GM19239 (cell line): Measurements from ENCODE around the gene SVEP1.
A peak's percentile ranks its signal among the peaks of the same experiment; 100 is the strongest.
"Not testable (repeated sequence)": the region's sequence is repeated elsewhere in the genome, so short reads cannot be mapped to it uniquely, and the experiment has no call there.

Experiments
- DNase-seq: peaks from one replicate; pipeline ENCODE4 v3.0.0; 2011; ENCODE audit warnings: low spot score; ENCODE audit not compliant: insufficient read length
- FAIRE-seq: peaks from 2 replicates; lab custom pipeline; 2011; peaks lifted over from hg19 to GRCh38; lab: Jason Lieb, UNC

The SVEP1 gene

DNA sequence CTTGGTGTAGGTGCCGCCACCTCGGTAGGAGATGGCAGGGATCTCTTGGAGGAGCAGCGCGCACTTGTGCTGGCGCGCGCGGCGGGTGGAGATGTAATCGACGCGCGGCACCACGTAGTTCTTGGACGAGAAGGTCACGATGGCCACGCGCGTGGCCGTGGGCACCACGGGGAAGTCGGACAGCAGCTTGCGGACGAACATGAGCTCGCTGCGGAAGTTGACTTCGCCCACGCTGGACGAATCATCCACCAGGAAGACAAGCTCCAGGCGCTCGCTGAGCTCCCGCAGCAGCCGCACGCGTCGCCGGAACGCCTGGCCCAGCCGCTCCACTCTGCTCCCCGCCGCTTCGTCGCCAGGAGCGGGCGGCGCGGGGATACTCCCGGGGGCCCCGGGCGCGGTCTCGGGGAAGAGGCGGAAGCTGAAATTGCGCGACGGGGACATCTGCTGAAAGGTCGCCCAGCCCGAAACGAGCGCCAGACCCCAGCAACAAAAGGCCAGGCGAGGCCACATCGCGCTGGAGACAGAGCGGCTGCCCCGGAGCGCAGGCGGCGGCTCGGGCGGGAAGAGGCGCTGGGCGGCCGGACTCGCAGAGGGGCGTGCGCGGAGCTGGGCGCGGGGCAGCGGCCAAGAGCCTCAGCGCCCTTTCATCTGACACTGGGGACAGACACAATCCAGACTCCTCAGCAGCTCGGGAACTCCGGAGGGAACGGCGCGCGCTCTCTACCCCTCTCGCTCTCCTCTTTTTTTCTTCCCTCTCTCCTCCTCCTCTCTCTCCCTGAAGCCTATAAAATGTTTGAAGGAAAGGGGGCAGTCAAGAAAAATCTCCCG lies at the start of gene SVEP1:
Gene SVEP1, minus strand, starts transcription at position 708 of the 828 bp plus-strand sequence. Its CDS starts 198 bp downstream, at position 510.
- FAIRE-seq (no peak), DNase-seq (no peak)

DNA sequence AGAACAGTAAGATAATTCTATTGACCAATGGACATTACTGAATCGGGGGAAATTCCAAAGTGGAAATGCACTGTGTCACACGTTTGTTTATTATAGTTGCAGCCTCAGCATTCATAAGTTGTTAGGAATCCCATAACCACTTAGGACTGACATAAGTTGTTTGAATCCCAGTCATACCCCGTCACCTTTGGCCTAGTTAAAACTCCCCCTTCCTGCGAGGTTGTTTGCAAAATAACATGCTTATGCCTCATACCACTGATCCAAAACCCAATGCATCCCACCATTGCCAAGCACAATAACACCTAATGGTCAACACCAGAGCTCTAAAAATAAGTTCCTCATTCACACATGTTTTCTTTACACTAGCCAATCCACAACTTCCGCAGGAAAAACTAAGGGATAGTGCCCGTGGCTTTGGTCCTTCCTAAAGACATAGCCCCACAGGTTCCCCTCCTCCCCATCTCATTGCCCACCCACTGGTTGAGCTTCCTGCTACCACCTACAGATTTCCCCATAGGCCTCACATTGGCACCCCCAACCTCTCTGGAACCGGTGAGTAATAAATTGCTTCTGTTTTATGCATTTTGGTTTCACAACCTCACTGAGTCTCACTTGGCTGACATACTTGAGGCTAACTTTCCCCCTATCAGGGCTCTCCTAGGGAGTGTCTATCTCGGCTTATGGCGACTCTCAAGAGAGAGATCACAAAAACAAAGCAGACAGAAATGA lies 46.7 kb upstream of the SVEP1 start:
- FAIRE-seq (no peak), DNase-seq (no peak)

DNA sequence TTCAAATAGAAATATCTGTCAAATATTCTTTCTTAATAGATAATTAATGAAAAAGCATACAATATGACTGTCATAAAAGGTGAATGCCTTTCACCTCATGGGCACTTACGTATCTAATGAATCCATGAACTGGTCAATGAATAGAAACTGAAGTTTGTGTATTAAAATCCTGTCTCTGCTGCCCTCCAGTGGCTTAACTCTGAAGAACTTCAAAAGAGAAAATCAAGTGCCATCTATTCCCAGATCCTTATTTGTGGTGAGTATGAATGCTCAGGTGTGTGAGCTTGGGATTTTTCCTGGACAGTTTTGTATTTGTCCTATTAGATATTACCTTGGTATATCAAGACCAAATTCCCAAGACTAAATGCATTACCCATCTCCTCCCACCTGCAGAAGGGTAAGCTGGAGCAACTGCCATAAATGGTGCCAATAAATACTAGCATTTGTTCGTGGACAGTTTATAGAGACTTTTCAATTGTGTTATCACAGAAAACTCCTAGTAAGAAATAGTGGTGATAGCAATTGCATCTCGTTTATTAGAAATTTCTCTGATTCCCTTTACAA lies 44.0 kb upstream of the SVEP1 start:
- peak; percentile 12 for DNase-seq
- FAIRE-seq = peak; percentile 87

GRCh38 chr9:110622368-110622767 lies 42.8 kb upstream of the SVEP1 start:
- FAIRE-seq (no peak), DNase-seq (no peak)

DNA sequence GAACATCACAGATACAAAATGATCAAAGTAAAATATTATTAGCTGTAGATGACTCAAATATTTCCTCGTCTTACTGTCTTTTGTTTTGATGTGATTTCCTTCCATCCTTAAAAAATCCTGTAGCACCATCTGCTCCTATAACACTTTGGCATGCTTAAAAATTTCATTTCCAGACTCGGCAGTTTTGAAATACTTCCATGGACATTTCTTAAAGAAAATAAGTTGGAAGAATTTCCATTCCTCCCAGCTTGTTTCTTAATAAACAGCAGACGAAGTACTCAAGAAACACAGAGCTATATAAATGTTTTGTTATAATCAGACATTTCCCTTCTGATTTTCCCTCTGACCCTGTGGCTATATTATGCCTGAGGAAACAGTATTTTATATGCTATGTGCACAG lies 41.2 kb upstream of the SVEP1 start:
- FAIRE-seq = no peak
- no peak for DNase-seq

- DNase-seq = no peak
- FAIRE-seq = no peak
Measured at GRCh38 chr9:110619831-110620230, 40.3 kb upstream of the SVEP1 start.

GRCh38 chr9:110615498-110615897 lies 36.0 kb upstream of the SVEP1 start:
- FAIRE-seq (no peak), DNase-seq (no peak)

- FAIRE-seq, DNase-seq: not testable (repeated sequence)
Measured at GRCh38 chr9:110614576-110614975, 35.0 kb upstream of the SVEP1 start.

- DNase-seq (no peak), FAIRE-seq (no peak)
Measured at GRCh38 chr9:110606179-110606790, 26.7 kb upstream of the SVEP1 start.

DNA sequence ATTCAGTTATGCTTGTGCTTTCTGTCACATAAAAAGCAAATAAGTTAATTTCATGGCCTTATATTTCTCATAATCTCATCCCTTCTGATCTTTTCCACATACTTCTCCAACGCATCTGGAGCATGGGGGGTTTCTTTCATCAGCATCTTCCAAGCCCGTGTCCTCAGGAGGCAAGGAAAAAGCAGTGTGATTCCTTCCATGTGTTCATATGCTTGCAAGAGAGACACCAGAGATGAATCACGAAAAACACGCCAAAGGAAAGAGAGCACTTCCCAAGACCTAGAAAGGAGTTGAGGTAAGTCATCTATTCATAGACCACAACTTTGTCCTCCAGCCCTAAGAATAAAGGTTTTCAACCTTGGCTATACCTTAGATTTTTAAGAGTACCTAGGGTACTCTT lies 26.0 kb upstream of the SVEP1 start:
- no peak for FAIRE-seq

GRCh38 chr9:110604171-110604601 lies 24.6 kb upstream of the SVEP1 start:
- FAIRE-seq = no peak
- DNase-seq = no peak

More for the DNA sequence above, 26.0 kb upstream of the SVEP1 start:
- DNase-seq = no peak

- FAIRE-seq (no peak), DNase-seq (no peak)
Measured at GRCh38 chr9:110602281-110602680, 22.7 kb upstream of the SVEP1 start.

GRCh38 chr9:110601098-110601497 lies 21.6 kb upstream of the SVEP1 start:
- FAIRE-seq = no peak
- DNase-seq = no peak

GRCh38 chr9:110599468-110599867 lies 19.9 kb upstream of the SVEP1 start:
- DNase-seq = no peak
- no peak for FAIRE-seq

DNA sequence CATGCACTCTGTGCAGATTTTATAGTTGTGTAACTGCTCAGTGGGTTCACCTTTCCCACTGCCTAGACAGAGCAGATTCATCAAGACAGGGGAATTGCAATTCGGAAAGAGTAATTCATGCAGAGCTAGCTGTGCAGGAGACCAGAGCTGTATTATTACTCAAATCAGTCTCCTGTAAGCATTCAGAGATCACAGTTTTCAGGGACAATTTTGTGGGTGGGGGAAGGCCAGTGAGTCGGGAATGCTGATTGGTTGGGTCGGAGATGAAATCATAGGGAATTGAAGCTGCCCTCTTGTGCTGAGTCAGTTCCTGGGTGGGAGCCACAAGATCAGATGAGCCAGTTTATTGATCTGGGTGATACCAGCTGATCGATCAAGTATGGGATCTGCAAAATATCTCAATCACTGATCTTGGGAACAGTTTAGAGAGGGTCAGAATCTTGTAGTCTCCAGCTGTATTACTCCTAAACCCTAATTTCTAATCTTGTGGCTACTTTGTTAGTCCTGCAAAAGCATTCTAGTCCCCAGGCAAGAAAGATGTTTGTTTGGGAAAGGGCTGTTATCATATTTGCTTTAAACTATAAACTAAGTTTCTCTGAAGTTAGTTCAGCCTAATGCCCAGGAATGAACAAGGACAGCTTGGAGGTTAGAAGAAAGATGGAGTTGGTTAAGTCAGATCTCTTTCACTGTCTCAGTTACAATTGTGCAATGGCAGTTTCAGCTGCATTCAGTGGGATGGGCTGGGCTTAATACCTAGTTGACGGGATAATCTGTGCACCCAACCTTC lies 12.7 kb upstream of the SVEP1 start:
- DNase-seq = no peak
- FAIRE-seq = no peak

DNA sequence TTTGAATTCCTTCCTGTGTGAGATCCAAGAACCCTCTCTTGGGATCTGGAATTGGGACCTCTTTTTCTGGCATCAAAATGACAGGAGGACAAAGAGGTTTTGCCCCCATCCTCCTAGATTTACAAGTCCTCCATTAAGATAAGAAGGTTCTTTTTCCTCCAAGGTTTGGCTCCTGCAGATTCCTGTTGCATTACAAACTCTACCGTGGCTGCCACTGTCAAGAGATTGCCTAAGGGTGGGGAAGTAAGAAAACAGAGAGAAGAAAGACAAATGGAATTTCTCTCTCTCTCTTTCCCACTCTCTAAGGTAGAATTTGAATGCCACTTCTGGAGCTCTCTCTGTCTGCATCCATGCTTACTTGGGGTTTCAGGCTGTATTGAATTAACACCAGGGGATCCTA lies 12.0 kb upstream of the SVEP1 start:
- DNase-seq = no peak
- no peak for FAIRE-seq

GRCh38 chr9:110590816-110591215 lies 11.3 kb upstream of the SVEP1 start:
- DNase-seq (no peak), FAIRE-seq (no peak)

DNA sequence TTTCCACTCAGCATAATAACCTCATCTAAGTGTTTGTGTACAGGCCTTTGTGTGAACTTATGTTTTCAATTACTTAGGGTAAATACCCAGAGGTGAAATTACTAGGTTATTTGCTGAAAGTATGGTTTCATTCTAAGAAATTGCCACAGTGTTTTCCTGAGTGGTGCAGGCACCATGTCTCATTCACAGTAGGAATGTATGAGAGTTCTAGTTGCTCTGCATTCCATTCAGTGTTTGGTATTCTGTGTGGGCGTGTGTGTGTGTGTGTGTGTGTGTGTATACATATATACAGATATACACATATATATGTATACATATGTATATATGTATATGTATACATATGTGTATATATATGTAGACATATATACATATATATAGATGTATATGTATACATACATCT lies 8.8 kb upstream of the SVEP1 start:
- DNase-seq (no peak), FAIRE-seq (no peak)

- FAIRE-seq (no peak), DNase-seq (no peak)
Measured at GRCh38 chr9:110583237-110583636, 3.7 kb upstream of the SVEP1 start.

DNA sequence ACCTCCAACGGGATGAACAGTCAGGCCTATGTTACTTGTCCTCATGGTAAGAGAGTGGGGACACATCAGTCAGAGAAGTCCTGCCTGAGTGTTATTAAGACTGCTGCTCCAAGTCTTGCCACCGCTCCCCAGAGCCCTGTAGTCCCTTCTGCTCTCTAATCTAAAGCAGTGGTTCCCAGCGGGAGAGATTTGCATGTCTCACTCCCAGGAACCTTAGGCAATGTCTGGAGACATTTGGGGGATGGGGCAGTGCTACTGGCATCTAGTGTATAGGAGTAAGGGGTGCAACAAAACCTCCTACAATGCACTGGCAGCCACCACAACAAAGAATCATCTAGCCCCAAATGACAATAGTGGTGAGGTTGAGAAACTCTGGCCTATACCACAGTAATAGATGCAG lies 2.6 kb upstream of the SVEP1 start:
- no peak for DNase-seq
- no peak for FAIRE-seq
